Measurements from ENCODE around the gene SBF2.

The SBF2 gene

GRCh38 chr11:10222399-10222798 lies 71.6 kb downstream of the SBF2 start:
- H3K4me1 ChIP-seq (ENCODE audit: control insufficient read depth, insufficient read depth, low read length, poor library complexity, severe bottlenecking): no peaks in the 10 kb centered on the region
- H3K36me3 ChIP-seq (ENCODE audit: control insufficient read depth, insufficient read depth, low read length): no peaks in the 10 kb centered on the region
- H3K27ac ChIP-seq (ENCODE audit: low read depth, low read length, severe bottlenecking): no peak overlapping the region
- H3K9me3 ChIP-seq (ENCODE audit: control insufficient read depth, low read length): peaks cover 3% of the 10 kb centered on the region
- 92 to 93% methylated on average over 2 of the region's 3 CpGs for WGBS, 2 experiments (ENCODE audit: insufficient coverage in 2 of 2)
- no peak overlapping the region for H3K4me3 ChIP-seq (ENCODE audit: extremely low read depth, insufficient read depth, low read length, poor library complexity, severe bottlenecking)

GRCh38 chr11:10221342-10221741 lies 72.7 kb downstream of the SBF2 start:
- Histone ChIP-seq H3K4me3 (ENCODE audit: extremely low read depth, insufficient read depth, low read length, poor library complexity, severe bottlenecking) (no peak overlapping the region), H3K36me3 (ENCODE audit: control insufficient read depth, insufficient read depth, low read length) (no peaks in the 10 kb centered on the region), H3K4me1 (ENCODE audit: control insufficient read depth, insufficient read depth, low read length, poor library complexity, severe bottlenecking) (no peaks in the 10 kb centered on the region), H3K9me3 (ENCODE audit: control insufficient read depth, low read length) (peaks cover 3% of the 10 kb centered on the region), H3K27ac (ENCODE audit: low read depth, low read length, severe bottlenecking) (no peak overlapping the region)
- WGBS, 2 experiments (ENCODE audit: insufficient coverage in 2 of 2): 100% methylated on average over 1 of the region's 2 CpGs

GRCh38 chr11:10211470-10211869 lies 82.5 kb downstream of the SBF2 start:
- H3K9me3 ChIP-seq (ENCODE audit: control insufficient read depth, low read length): peaks cover 4% of the 10 kb centered on the region
- H3K27ac ChIP-seq (ENCODE audit: low read depth, low read length, severe bottlenecking): no peak overlapping the region
- H3K4me1 ChIP-seq (ENCODE audit: control insufficient read depth, insufficient read depth, low read length, poor library complexity, severe bottlenecking): no peaks in the 10 kb centered on the region
- no peaks in the 10 kb centered on the region for H3K36me3 ChIP-seq (ENCODE audit: control insufficient read depth, insufficient read depth, low read length)
- 94 to 100% methylated on average over 1 to 2 of the region's 3 CpGs for WGBS, 2 experiments (ENCODE audit: insufficient coverage in 2 of 2)
- H3K4me3 ChIP-seq (ENCODE audit: extremely low read depth, insufficient read depth, low read length, poor library complexity, severe bottlenecking): no peak overlapping the region

- H3K4me3 ChIP-seq (ENCODE audit: extremely low read depth, insufficient read depth, low read length, poor library complexity, severe bottlenecking): no peak overlapping the region
- H3K36me3 ChIP-seq (ENCODE audit: control insufficient read depth, insufficient read depth, low read length): no peaks in the 10 kb centered on the region
- peaks cover under 1% of the 10 kb centered on the region for H3K9me3 ChIP-seq (ENCODE audit: control insufficient read depth, low read length)
- H3K4me1 ChIP-seq (ENCODE audit: control insufficient read depth, insufficient read depth, low read length, poor library complexity, severe bottlenecking): no peaks in the 10 kb centered on the region
- H3K27ac ChIP-seq (ENCODE audit: low read depth, low read length, severe bottlenecking): no peak overlapping the region
- WGBS, 2 experiments (ENCODE audit: insufficient coverage in 2 of 2): 89 to 94% methylated on average over 2 to 3 of the region's 4 CpGs
Observed at GRCh38 chr11:10209326-10209725, 84.7 kb downstream of the SBF2 start.

GRCh38 chr11:10208131-10208575 lies 85.9 kb downstream of the SBF2 start:
- no peak overlapping the region for H3K27ac ChIP-seq (ENCODE audit: low read depth, low read length, severe bottlenecking)
- peaks cover 10% of the 10 kb centered on the region for H3K9me3 ChIP-seq (ENCODE audit: control insufficient read depth, low read length)
- WGBS, 2 experiments (ENCODE audit: insufficient coverage in 2 of 2): 20 to 30% methylated on average over 2 to 3 of the region's 4 CpGs
- H3K4me1 ChIP-seq (ENCODE audit: control insufficient read depth, insufficient read depth, low read length, poor library complexity, severe bottlenecking): no peaks in the 10 kb centered on the region
- no peak overlapping the region for H3K4me3 ChIP-seq (ENCODE audit: extremely low read depth, insufficient read depth, low read length, poor library complexity, severe bottlenecking)
- no peaks in the 10 kb centered on the region for H3K36me3 ChIP-seq (ENCODE audit: control insufficient read depth, insufficient read depth, low read length)

GRCh38 chr11:10205928-10206327 lies 88.1 kb downstream of the SBF2 start:
- 17 to 33% methylated on average over 1 of the region's 1 CpG for WGBS, 2 experiments (ENCODE audit: insufficient coverage in 2 of 2)
- Histone ChIP-seq H3K4me3 (ENCODE audit: extremely low read depth, insufficient read depth, low read length, poor library complexity, severe bottlenecking) (no peak overlapping the region), H3K27ac (ENCODE audit: low read depth, low read length, severe bottlenecking) (no peak overlapping the region), H3K9me3 (ENCODE audit: control insufficient read depth, low read length) (peaks cover 10% of the 10 kb centered on the region), H3K4me1 (ENCODE audit: control insufficient read depth, insufficient read depth, low read length, poor library complexity, severe bottlenecking) (no peaks in the 10 kb centered on the region), H3K36me3 (ENCODE audit: control insufficient read depth, insufficient read depth, low read length) (no peaks in the 10 kb centered on the region)

GRCh38 chr11:10204021-10204420 lies 90.0 kb downstream of the SBF2 start:
- Histone ChIP-seq H3K27ac (ENCODE audit: low read depth, low read length, severe bottlenecking) (no peak overlapping the region), H3K4me3 (ENCODE audit: extremely low read depth, insufficient read depth, low read length, poor library complexity, severe bottlenecking) (no peak overlapping the region), H3K4me1 (ENCODE audit: control insufficient read depth, insufficient read depth, low read length, poor library complexity, severe bottlenecking) (no peaks in the 10 kb centered on the region), H3K36me3 (ENCODE audit: control insufficient read depth, insufficient read depth, low read length) (no peaks in the 10 kb centered on the region), H3K9me3 (ENCODE audit: control insufficient read depth, low read length) (peaks cover 10% of the 10 kb centered on the region)
- 100% methylated on average over 1 of the region's 4 CpGs; no CpG with 5 or more reads in 1 of the 2 experiments for WGBS, 2 experiments (ENCODE audit: insufficient coverage in 2 of 2)

GRCh38 chr11:10201343-10201742 lies 92.7 kb downstream of the SBF2 start:
- H3K4me3 ChIP-seq (ENCODE audit: extremely low read depth, insufficient read depth, low read length, poor library complexity, severe bottlenecking): no peak overlapping the region
- peaks cover 10% of the 10 kb centered on the region for H3K9me3 ChIP-seq (ENCODE audit: control insufficient read depth, low read length)
- no peaks in the 10 kb centered on the region for H3K4me1 ChIP-seq (ENCODE audit: control insufficient read depth, insufficient read depth, low read length, poor library complexity, severe bottlenecking)
- no peaks in the 10 kb centered on the region for H3K36me3 ChIP-seq (ENCODE audit: control insufficient read depth, insufficient read depth, low read length)
- H3K27ac ChIP-seq (ENCODE audit: low read depth, low read length, severe bottlenecking): no peak overlapping the region
- WGBS, 2 experiments (ENCODE audit: insufficient coverage in 2 of 2): 67 to 83% methylated on average over 1 of the region's 1 CpG

GRCh38 chr11:10197091-10197490 lies 96.9 kb downstream of the SBF2 start:
- WGBS, 2 experiments (ENCODE audit: insufficient coverage in 2 of 2): 100% methylated on average over 1 of the region's 2 CpGs; no CpG with 5 or more reads in 1 of the 2 experiments
- no peak overlapping the region for H3K27ac ChIP-seq (ENCODE audit: low read depth, low read length, severe bottlenecking)

GRCh38 chr11:10192036-10192435 lies 102.0 kb downstream of the SBF2 start:
- H3K4me3 ChIP-seq (ENCODE audit: extremely low read depth, insufficient read depth, low read length, poor library complexity, severe bottlenecking): no peak overlapping the region
- H3K36me3 ChIP-seq (ENCODE audit: control insufficient read depth, insufficient read depth, low read length): no peaks in the 10 kb centered on the region
- no peaks in the 10 kb centered on the region for H3K4me1 ChIP-seq (ENCODE audit: control insufficient read depth, insufficient read depth, low read length, poor library complexity, severe bottlenecking)
- WGBS, 2 experiments (ENCODE audit: insufficient coverage in 2 of 2): no CpG with 5 or more reads among the region's 2 CpGs
- H3K27ac ChIP-seq (ENCODE audit: low read depth, low read length, severe bottlenecking): no peak overlapping the region
- no peaks in the 10 kb centered on the region for H3K9me3 ChIP-seq (ENCODE audit: control insufficient read depth, low read length)

More at GRCh38 chr11:10197091-10197490, 96.9 kb downstream of the SBF2 start:
- Histone ChIP-seq H3K4me3 (ENCODE audit: extremely low read depth, insufficient read depth, low read length, poor library complexity, severe bottlenecking) (no peak overlapping the region), H3K4me1 (ENCODE audit: control insufficient read depth, insufficient read depth, low read length, poor library complexity, severe bottlenecking) (no peaks in the 10 kb centered on the region), H3K9me3 (ENCODE audit: control insufficient read depth, low read length) (no peaks in the 10 kb centered on the region), H3K36me3 (ENCODE audit: control insufficient read depth, insufficient read depth, low read length) (no peaks in the 10 kb centered on the region)

- Histone ChIP-seq H3K36me3 (ENCODE audit: control insufficient read depth, insufficient read depth, low read length) (no peaks in the 10 kb centered on the region), H3K4me3 (ENCODE audit: extremely low read depth, insufficient read depth, low read length, poor library complexity, severe bottlenecking) (no peak overlapping the region), H3K27ac (ENCODE audit: low read depth, low read length, severe bottlenecking) (no peak overlapping the region), H3K4me1 (ENCODE audit: control insufficient read depth, insufficient read depth, low read length, poor library complexity, severe bottlenecking) (no peaks in the 10 kb centered on the region), H3K9me3 (ENCODE audit: control insufficient read depth, low read length) (no peaks in the 10 kb centered on the region)
- 93 to 100% methylated on average over 1 to 2 of the region's 3 CpGs for WGBS, 2 experiments (ENCODE audit: insufficient coverage in 2 of 2)
Observed at GRCh38 chr11:10181811-10182210, 112.2 kb downstream of the SBF2 start.

Measured in mesodermal cell (in vitro differentiated cells).